Lung (tissue), 12 donors: Measurements from ENCODE around the gene PDK2. TPM values are rescaled to one million over a fixed set of nuclear protein-coding genes. Genes with fewer than 3 reads are reported as not detected.

Experiments
- ATAC-seq: fragments of 200-7000 bp; cut with Tn5 transposase; one replicate; pipeline ENCODE4 v1.9.1; 2020; ENCODE audit warnings: moderate number of reproducible peaks; ENCODE audit not compliant: insufficient read depth, low FRiP score
- DNase-seq, 3 donors: peaks; one replicate each; pipeline ENCODE4 v3.0.0-alpha.2; 2013 to 2017
- H3K27ac ChIP-seq, 2 donors: one replicate each; pipeline ENCODE4 v1.5.1; 2013; ENCODE audit warnings: mild to moderate bottlenecking in 2 of 2, moderate library complexity in 2 of 2, control low read depth in 1 of 2, inconsistent platforms in 1 of 2, low read depth in 1 of 2, low read length in 1 of 2
- H3K27me3 ChIP-seq, 3 donors: one replicate each; pipeline ENCODE4 v1.5.1; 2013; ENCODE audit warnings: low read length in 2 of 3; ENCODE audit not compliant: control insufficient read depth in 3 of 3, insufficient read depth in 3 of 3
- H3K36me3 ChIP-seq, 4 donors: one replicate each; pipeline ENCODE4 v1.5.1; 2013; ENCODE audit warnings: low read length in 4 of 4, mild to moderate bottlenecking in 1 of 4, moderate library complexity in 1 of 4; ENCODE audit not compliant: control insufficient read depth in 4 of 4, insufficient read depth in 4 of 4
- H3K4me1 ChIP-seq, 5 donors: one replicate each; pipeline ENCODE4 v1.5.1; 2013; ENCODE audit warnings: low read length in 5 of 5, mild to moderate bottlenecking in 2 of 5, moderate library complexity in 1 of 5; ENCODE audit not compliant: control insufficient read depth in 5 of 5, insufficient read depth in 5 of 5
- H3K4me3 ChIP-seq: one replicate; pipeline ENCODE4 v1.5.1; 2013; ENCODE audit warnings: mild to moderate bottlenecking, control low read depth, moderate library complexity
- H3K9ac ChIP-seq, 2 donors: one replicate each; pipeline ENCODE4 v1.5.1; 2013; ENCODE audit warnings: low read length in 2 of 2, control low read depth in 1 of 2; ENCODE audit not compliant: insufficient read depth in 1 of 2
- H3K9me3 ChIP-seq, 4 donors: one replicate each; pipeline ENCODE4 v1.5.1; 2013; ENCODE audit warnings: low read length in 3 of 4, mild to moderate bottlenecking in 1 of 4, moderate library complexity in 1 of 4; ENCODE audit not compliant: control insufficient read depth in 4 of 4, insufficient read depth in 3 of 4
- WGBS, 2 donors: extraction: QIAGEN DNeasy Blood & Tissue Kit; methylation state at CpG; one replicate each; pipeline ENCODE4 v1.1.7; 2013; 5-methylcytosine and 5-hydroxymethylcytosine counted together
- polyA plus RNA-seq, 2 donors: library from polyadenylated mRNA; stranded (reverse); fragments of 200-250 nt; gene quantifications; one replicate each; pipeline ENCODE4 v1.2.1, GENCODE V29; 2013
- total RNA-seq, 2 donors: library from RNA; depleted of rRNA in 1 of 2; stranded (reverse); fragments of >200 nt in 1 of 2; gene quantifications; one replicate each; pipeline ENCODE4 v1.2.1, GENCODE V29; 2014 to 2021
- TF ChIP-seq, protein P1 (sequence below): IDR thresholded peaks from 2 replicates; pipeline ENCODE4 v1.5.1; 2012; ENCODE audit warnings: mild to moderate bottlenecking; ENCODE audit errors: control extremely low read depth, extremely low read depth
- donor health status: control.
- donor health status: control.
- donor health status: Bipolar disorder and iron deficiency.
- donor health status: healthy.
- donor health status: DM: yes; HTN: yes; CAD: no.

PDK2 gene
- total and polyA plus RNA-seq, 4 donors = 10.0 to 27.8 (median 19.4) TPM

DNA sequence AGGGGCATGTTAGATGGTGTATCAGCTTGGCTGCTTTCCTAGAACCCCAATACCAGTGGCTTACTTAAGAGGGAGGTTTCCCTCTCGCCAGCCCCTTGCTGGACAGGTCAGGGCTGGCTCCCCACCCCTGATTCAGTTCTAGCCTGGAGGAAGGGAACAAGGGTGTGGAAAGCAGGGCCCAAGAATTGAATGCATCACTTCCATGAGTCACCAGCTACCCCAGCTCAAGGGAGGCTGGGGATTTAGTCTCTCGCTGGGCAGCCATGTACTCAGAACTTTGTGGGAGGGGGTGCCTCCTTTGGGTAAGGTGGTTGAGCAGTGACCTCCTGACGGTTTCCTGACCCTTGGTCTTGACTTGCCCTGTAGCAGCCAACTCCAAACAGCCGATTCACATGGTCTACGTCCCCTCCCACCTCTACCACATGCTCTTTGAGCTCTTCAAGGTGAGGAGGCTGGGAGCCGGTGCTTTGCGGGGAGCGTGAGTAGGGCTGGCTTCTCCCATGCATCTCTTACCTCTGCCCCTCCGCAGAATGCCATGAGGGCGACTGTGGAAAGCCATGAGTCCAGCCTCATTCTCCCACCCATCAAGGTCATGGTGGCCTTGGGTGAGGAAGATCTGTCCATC is 12.8 kb downstream of the PDK2 start:
- Histone ChIP-seq H3K27me3 (no peaks in the 10 kb centered on the region), H3K27ac (peak overlapping the region in 1 of 2 donors; percentile 74), H3K4me1 (peaks cover 0 to 7% (median 4%) of the 10 kb centered on the region in 5 donors), H3K36me3 (peaks cover 0 to 48% (median 22%) of the 10 kb centered on the region in 4 donors), H3K9me3 (no peaks in the 10 kb centered on the region), H3K9ac (no peak overlapping the region), H3K4me3 (no peak overlapping the region)
- TF ChIP-seq, protein P1, sequence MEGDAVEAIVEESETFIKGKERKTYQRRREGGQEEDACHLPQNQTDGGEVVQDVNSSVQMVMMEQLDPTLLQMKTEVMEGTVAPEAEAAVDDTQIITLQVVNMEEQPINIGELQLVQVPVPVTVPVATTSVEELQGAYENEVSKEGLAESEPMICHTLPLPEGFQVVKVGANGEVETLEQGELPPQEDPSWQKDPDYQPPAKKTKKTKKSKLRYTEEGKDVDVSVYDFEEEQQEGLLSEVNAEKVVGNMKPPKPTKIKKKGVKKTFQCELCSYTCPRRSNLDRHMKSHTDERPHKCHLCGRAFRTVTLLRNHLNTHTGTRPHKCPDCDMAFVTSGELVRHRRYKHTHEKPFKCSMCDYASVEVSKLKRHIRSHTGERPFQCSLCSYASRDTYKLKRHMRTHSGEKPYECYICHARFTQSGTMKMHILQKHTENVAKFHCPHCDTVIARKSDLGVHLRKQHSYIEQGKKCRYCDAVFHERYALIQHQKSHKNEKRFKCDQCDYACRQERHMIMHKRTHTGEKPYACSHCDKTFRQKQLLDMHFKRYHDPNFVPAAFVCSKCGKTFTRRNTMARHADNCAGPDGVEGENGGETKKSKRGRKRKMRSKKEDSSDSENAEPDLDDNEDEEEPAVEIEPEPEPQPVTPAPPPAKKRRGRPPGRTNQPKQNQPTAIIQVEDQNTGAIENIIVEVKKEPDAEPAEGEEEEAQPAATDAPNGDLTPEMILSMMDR = no peak
- DNase-seq (no peak), ATAC-seq (no peak)
- 92 to 93% methylated on average over 10 of the region's 10 CpGs for WGBS, 2 donors

DNA sequence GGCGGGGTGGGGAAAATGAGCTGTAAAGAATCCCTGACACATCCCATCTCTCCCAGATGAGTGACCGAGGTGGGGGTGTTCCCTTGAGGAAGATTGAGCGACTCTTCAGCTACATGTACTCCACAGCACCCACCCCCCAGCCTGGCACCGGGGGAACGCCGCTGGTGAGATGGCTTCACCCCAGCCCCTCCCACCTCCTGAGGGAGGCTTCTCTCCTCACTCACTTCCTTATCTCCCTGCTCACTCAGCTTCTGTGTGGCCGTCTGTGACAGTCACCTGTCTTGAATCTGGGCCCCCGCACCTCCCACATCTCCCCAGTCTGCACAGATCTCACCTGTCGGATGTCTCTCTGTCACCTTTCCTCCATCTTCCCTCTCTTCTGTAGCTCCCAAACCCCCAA is 13.4 kb downstream of the PDK2 start:
- Histone ChIP-seq H3K27me3 (no peaks in the 10 kb centered on the region), H3K4me1 (peaks cover 0 to 7% (median 4%) of the 10 kb centered on the region in 5 donors), H3K9ac (no peak overlapping the region), H3K27ac (peak overlapping the region in 1 of 2 donors; percentile 74), H3K36me3 (peaks cover 0 to 47% (median 21%) of the 10 kb centered on the region in 4 donors), H3K9me3 (no peaks in the 10 kb centered on the region), H3K4me3 (no peak overlapping the region)
- no peak for DNase-seq
- TF ChIP-seq, protein P1 = no peak
- 83 to 84% methylated on average over 9 of the region's 9 CpGs for WGBS, 2 donors
- no peak for ATAC-seq

DNA sequence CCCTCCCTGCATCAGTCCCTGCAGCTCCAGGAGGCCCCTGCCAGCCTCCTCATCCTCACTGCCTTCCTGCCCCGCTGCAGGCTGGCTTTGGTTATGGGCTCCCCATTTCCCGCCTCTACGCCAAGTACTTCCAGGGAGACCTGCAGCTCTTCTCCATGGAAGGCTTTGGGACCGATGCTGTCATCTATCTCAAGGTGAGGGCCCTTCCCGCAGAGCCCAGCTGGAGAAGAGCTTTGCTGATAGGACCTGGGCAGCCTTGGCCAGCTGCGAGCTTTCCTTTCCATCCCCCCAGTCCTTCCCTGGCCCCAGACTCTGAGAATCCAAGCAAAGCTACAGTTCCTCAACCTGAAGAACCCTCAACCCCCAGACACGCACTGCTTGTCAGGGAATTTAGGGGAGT is 14.1 kb downstream of the PDK2 start:
- no peak overlapping the region for H3K4me3 ChIP-seq
- TF ChIP-seq, protein P1 = no peak
- DNase-seq (no peak), ATAC-seq (no peak)
- peaks cover 0 to 45% (median 20%) of the 10 kb centered on the region in 4 donors for H3K36me3 ChIP-seq
- peaks cover 0 to 7% (median 4%) of the 10 kb centered on the region in 5 donors for H3K4me1 ChIP-seq
- H3K9me3 ChIP-seq = no peaks in the 10 kb centered on the region
- H3K27me3 ChIP-seq = no peaks in the 10 kb centered on the region
- no peak overlapping the region for H3K9ac ChIP-seq
- WGBS, 2 donors = 83 to 91% methylated on average over 7 of the region's 7 CpGs
- H3K27ac ChIP-seq = peak overlapping the region in 1 of 2 donors; percentile 93

DNA sequence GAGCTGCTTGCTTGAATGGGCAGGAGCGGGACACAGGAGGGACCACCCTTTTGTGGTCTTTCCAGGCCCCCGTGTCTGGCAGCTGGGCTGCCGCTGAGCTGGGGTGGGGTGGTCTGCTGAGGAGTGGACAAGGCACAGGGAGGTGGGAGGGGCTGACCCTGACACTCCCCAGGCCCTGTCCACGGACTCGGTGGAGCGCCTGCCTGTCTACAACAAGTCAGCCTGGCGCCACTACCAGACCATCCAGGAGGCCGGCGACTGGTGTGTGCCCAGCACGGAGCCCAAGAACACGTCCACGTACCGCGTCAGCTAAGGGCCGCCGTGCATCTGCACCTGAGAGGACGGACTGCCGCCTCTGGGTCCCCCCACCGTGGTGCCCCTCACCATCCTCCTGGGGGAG is 14.6 kb downstream of the PDK2 start:
- no peak overlapping the region for H3K9ac ChIP-seq
- peak overlapping the region in 1 of 2 donors; percentile 93 for H3K27ac ChIP-seq
- no peaks in the 10 kb centered on the region for H3K9me3 ChIP-seq
- ATAC-seq (no peak), DNase-seq (no peak)
- TF ChIP-seq, protein P1 = no peak
- no peak overlapping the region for H3K4me3 ChIP-seq
- H3K36me3 ChIP-seq = peaks cover 0 to 43% (median 20%) of the 10 kb centered on the region in 4 donors
- WGBS, 2 donors = 89 to 93% methylated on average over 19 of the region's 19 CpGs
- peaks cover 0 to 7% (median 4%) of the 10 kb centered on the region in 5 donors for H3K4me1 ChIP-seq
- H3K27me3 ChIP-seq = no peaks in the 10 kb centered on the region
